ENCODE data around the gene GSE1.

GSE1 gene

GRCh38 chr16:85698935-85699558, 85.9 kb downstream of the GSE1 start:
- no peak for DNase-seq (ENCODE audit: low spot score)

DNA sequence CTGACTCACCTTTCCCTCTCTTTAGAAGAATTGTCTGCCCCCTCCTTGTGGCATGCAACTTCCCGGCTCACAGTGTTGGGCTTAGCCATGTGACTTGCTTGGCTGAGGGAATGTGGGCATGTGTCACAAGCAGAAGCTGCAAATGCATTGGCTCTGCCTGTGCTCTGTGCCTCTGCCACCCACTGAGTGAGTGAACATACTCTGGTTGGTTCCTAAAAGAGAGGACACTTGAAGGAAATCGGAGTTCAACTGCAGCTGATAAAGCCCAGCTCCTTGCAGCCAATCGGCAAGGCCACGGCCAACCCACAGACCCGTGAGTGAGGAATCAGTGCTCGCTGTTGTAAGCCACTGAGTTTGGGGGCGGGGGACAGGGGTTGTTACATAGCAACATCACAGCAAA, 86.5 kb downstream of the GSE1 start:
- peak; percentile 83 for DNase-seq (ENCODE audit: low spot score)

DNA sequence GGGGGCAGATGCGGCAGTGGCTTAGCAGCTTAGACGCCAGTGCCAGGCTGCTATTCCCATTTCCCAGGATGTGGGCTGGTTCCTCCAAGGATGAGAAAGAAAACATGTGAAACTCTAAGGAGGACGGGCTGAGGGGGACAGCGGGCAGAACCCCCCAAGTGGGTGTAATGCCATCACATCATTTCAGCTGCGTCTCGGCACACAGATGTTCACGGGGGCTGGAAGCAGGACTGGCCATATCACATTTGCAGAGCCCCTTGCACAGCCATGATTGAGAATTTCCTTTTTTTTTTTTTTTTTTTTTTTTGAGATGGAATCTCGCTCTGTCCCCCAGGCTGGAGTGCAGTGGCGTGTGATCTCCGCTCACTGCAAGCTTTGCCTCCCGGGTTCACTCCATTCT, 90.9 kb downstream of the GSE1 start:
- no peak for DNase-seq (ENCODE audit: low spot score)

- no peak for DNase-seq (ENCODE audit: low spot score)
Measured at GRCh38 chr16:85704900-85705846, 92.1 kb downstream of the GSE1 start.

GRCh38 chr16:85706449-85707034, 93.4 kb downstream of the GSE1 start:
- no peak for DNase-seq (ENCODE audit: low spot score)

GRCh38 chr16:85707528-85708095, 94.5 kb downstream of the GSE1 start:
- no peak for DNase-seq (ENCODE audit: low spot score)

DNA sequence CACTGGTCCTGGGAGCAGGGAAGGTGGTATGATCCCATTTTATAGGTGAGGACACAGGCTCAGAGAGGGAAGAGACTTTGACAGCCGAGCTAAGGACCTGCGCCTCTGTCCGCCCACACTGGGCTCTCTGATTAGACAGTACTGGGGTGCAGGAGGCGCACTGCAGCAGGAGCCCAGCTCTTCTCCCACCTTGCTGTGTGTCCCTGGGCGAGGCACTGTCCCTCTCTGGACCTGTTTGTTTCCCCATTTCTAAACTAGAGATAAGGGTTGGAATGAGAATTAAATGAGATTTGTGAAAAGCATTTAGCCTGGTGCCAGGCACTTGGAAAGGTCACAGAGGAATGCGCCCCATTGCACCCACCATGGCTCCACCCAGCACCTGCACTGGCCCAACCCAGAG, 95.2 kb downstream of the GSE1 start:
- no peak for DNase-seq (ENCODE audit: low spot score)

DNA sequence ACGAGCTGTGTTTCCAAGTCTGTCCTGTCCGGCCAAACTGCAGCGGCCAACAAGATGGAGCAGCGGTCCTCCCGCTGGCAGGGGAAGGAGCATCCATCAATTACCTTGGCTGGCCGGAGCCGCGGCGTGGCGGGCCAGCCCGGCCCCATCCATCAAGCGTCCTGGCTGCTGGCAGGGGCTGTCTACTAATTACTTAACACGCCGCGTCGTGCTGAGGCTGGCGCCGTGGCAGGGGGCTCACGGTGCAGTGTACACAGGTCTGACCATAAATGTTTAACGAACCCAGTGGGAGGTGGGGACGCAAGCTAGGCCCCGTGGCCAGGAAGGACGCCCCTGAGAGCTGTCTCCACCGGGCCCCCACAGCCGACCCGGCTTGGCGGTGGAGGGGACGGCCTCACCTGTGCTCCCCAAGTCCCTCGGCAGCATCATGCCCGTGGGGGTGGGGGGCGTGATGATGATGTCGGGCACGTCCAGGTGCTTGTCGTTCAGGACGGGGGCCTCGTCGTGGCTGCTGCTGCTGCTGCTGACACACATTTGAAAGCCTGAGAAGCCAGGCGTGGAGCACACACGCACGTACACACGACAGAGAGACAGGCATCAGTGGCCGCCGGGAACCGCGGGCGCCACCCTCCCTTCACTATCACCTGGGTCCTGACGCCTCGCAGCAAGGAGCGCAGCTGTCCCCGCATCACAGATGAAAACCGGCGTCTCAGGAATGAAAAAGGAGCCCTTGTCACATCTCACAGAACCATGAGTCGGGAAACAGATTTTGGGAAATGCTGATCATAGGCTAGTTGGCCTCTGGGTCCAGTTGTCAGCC, 96.9 kb downstream of the GSE1 start:
- no peak for DNase-seq (ENCODE audit: low spot score)

- DNase-seq (ENCODE audit: low spot score): no peak
Measured at GRCh38 chr16:85710732-85711131, 97.6 kb downstream of the GSE1 start.

DNA sequence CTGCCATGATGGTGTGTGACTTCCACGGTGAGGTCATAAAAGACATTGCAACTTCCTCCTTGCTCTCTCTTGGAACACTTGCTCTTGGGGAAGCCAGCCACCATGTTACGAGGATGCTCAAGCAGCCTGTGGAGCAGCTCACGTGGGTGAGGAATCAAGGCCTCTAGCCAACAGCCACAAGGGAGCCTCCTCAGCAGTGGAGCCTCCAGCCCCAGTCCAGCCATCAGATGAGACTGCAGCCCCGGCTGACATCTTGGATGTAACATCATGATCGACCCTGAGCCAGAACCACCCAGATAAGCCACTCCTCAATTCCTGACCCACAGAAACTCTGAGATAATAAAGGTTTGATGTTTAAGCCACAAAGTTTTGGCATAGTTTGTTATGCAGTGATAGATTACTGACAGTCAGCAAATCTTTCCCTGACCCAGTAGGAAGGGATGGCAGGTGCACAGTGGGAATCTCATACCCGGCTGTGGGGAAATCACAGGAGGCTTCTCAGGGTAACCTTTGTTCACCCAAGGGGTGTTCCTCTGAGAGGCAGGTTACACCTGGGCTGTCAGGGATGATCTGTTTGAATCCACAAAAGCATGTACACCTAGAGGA, 99.0 kb downstream of the GSE1 start:
- DNase-seq (ENCODE audit: low spot score): no peak

DNA sequence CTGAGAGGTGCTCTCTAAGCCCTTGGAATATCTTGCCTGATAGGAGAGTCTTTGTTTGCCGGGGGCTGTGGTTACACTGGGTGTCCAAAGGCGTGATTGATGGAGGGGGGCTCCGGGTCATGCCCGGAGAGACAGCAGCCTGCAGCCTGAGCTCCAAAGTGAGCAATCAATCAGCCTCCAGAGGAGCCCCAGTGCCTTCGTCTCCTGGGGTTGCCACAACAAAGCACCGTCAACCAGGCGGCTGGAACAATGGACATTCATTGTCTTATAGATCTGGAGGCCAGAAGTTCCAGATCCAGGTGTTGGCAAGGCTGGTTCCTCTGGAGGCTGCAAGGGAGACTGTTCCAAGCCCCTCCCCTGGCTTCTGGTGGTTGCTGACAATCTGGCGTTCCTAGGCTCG, 99.7 kb downstream of the GSE1 start:
- no peak for DNase-seq (ENCODE audit: low spot score)

DNA sequence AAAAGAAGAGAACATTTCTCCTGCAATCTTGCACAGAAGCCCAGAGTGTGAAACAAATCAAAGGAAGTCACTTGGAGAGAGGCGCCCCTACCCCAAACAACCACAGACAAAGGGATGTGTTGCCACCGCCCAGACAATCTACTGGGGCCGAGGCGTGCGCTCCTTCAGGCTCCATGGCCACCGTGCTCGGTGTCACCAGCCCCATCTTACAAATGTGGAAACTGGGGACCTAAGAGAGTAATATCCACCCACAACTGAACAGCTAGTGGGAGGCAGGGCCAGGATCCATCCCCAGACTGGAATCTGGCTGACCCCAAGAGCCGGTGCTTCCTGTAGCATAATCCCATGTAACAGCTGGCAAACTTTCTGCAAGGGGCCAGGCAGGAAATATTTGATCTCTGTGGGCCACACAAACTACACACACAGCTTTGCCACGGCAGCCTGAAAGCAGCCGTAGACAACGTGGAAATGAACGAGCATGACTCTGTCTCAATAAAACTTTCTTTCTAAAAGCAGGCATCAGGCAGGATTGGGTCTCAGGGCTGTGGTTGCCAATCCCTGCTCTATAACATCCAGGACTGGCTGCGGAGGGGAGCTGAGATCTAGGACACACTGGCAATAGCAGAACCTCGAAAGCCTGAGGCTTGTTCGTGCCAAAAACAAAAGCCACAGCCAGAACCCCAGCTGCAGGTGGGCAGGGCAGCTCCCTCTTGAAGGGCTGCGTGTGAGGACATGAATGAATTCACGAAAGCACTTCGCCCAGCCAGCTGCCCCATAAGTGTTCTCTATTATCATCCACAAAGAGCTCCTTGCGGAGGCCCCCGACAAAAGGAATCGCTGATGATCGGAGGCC, 102.3 kb downstream of the GSE1 start:
- DNase-seq (ENCODE audit: low spot score): no peak

DNA sequence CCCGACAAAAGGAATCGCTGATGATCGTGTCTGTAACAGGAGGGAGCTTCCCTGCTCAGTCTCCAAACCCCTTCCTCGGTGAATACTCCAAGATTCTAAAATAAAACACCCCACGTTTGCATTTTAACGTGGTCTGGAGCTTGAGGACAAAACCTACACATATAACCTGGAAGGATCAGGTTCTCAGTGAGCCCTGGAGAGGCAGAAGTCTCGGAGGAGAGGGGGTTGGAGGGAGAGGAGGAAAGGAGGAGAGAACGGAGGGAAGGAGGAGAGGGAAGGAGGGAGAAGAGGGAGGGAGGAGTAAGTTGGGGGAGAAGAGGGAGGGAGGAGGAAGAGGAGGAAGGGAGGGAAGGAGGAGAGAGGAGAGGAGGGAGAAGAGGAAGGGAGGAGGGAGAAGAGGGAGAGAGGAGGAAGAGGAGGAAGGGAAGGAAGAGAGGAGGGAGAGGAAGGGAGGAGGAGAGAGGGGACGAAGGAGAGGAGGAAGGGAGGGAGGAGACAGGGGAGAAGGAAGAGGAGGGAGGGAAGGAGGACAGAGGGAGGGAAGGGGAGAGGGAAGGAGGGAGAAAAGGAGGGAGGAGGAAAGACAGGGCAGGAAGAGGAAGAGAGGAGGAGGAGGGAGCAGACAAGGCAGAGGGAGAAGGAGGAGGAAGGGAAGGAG, 103.0 kb downstream of the GSE1 start:
- DNase-seq (ENCODE audit: low spot score): no peak

DNA sequence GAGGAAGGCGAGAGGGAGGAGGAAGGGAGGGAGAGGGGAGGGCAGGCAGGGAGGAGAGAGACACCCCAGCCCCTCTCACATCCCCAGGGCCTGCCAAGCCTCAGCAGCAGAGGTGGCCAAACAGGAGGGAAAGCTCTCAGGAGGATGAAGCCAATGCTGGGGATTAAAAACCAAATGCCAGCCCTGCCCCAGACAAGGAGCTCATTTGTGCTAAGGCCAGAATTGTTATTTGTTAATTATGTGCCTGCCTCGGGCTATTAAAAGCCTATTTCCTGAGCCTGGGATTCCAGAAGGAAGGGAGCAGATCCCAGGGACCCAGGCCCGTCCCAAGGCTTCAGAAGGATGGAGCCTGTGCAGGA, 103.5 kb downstream of the GSE1 start:
- peak; percentile 23 for DNase-seq (ENCODE audit: low spot score)

DNA sequence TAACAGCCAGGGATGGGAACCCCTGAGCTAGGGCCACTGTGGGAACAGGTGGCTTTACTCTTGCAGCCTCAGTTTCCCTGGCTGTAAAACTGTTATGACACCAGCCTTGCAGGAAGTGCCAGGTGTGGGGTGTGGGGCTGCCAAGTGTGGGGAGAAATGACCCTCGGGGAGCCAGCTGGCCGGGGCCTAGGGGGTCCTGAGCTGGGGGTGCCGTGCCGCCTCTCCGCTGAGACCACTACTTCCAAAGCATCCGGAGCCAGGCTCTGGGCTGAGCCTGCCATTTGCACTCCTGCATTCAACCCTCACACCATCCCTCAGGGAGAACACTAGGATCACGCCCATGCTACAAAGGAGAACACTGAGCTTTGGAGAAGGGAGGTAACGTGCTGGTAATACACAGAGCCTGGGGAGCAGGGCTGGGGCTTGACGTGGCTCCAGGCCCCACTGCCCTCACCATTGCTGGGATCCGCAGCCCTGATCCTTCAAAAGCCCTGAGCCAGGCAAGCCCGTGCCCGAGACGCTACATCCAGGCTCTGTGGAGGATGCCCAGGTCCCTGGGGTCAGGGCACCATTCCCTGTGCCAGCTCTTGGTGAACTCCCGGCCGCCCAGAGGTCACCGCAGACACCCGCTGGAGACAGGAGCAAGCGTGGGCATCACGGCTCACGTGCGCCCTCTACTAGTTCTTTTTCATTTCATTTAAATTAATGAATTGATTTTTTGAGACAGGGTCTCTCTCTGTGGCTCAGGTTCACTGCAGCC, 104.5 kb downstream of the GSE1 start:
- peak; percentile 48 for DNase-seq (ENCODE audit: low spot score)

- no peak for DNase-seq (ENCODE audit: low spot score)
Measured at GRCh38 chr16:85718153-85718477, 105.0 kb downstream of the GSE1 start.

DNA sequence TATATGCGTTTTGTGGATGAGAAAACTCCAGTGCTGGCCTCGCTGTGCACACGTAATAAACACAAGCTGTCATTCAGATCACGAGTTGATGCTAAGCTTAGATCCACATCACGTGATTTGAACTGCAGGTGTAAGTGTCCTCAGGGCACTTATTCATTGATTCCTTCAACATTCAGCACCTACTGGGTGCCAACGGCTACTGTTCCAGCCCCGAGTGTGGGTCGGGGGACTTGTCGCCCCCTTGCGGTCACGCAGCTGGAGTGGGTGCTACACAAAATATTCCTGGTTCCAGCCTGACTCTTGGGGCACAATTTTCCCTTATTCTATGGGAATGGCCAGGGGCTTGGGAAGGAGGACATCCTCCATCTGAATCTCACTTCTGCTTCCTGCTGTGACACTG, 105.6 kb downstream of the GSE1 start:
- DNase-seq (ENCODE audit: low spot score): no peak

GRCh38 chr16:85719605-85720301, 106.6 kb downstream of the GSE1 start:
- DNase-seq (ENCODE audit: low spot score): no peak

GRCh38 chr16:85720302-85720637, 107.1 kb downstream of the GSE1 start:
- DNase-seq (ENCODE audit: low spot score): no peak
